ENCODE data around the gene HHIP. TPM values are rescaled to one million over a fixed set of nuclear protein-coding genes. Genes with fewer than 3 reads are reported as not detected.
"Not testable (repeated sequence)": the region's sequence is repeated elsewhere in the genome, so short reads cannot be mapped to it uniquely, and the experiment has no call there.

The HHIP gene
- total RNA-seq, 1 donor from 2014 or later, result 29.6 TPM

DNA sequence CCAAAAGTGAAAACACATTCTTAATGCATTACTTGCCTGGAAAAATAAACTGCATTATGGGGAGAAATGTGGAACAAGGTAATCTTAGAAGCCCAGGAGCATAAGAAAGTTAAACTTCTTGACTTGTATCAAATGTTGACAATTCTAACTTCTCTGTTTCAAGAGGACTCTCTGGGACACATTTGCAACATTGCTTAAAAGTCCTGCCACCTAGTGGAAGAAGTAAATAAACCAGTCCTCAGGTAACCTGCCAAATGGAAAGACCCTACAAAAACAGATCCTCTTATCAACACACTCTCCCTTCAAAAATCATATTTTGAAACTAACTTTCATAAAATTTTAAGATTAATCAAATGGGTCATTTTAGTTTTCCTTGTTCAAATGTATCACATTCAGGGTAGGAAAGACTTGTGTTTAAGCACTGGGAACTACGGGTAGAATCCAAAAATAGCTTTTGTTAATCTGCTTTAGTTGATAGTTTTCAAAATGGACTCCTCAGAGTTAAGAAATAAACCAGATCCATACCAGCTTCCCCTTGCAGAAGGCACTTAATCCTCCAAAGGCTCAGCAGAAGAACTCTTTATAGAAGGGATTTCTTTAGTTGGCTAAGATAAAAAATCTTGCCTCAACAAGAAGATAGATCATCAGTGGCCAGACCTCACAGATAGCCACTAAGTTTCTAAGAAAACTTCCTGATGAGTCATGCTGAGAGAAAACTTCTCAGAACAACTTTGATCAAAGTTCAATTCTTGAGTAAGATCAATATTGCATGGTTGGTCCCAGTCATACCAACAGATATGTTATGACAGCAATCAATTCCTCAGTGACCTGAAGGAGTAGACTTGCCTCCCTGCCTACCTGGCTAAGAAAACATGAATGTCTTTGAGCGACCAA lies 141.7 kb downstream of the HHIP start:
- no peak overlapping the region for H3K4me3 Mint-ChIP-seq

GRCh38 chr4:144788469-144788868 lies 142.5 kb downstream of the HHIP start:
- no peaks in the 10 kb centered on the region for H3K36me3 Mint-ChIP-seq
- no peaks in the 10 kb centered on the region for H3K4me1 Mint-ChIP-seq (ENCODE audit: unreplicated experiment)
- DNase-seq (ENCODE audit: extremely low spot score, unreplicated experiment), result no peak

More for the DNA sequence above, 141.7 kb downstream of the HHIP start:
- Mint-ChIP-seq H3K4me1 (ENCODE audit: unreplicated experiment) (no peaks in the 10 kb centered on the region), H3K9me3 (no peaks in the 10 kb centered on the region), H3K27ac (no peak overlapping the region), H3K36me3 (no peaks in the 10 kb centered on the region), H3K27me3 (no peaks in the 10 kb centered on the region)
- peak; percentile 79 for TF ChIP-seq CTCF (conservative IDR thresholded peaks at IDR 0.05)
- no peak for DNase-seq (ENCODE audit: extremely low spot score, unreplicated experiment)

DNA sequence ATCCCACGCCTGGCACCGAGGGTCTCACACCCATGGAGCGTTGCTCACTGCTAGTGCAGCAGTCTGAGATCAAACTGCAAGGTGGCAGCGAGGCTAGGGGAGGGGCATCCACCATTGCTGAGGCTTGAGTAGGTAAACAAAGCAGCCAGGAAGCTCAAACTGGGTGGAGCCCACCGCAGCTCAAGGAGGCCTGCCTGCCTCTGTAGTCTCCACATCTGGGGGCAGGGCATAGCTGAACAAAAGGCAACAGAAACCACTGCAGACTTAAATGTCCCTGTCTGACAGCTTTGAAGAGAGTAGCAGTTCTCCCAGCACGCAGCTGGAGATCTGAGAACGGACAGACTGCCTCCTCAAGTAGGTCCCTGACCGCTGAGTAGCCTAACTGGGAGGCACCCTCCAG lies 146.0 kb downstream of the HHIP start:
- not testable (repeated sequence) for H3K4me3 Mint-ChIP-seq; H3K9me3 Mint-ChIP-seq; H3K4me1 Mint-ChIP-seq (ENCODE audit: unreplicated experiment); H3K36me3 Mint-ChIP-seq; DNase-seq (ENCODE audit: extremely low spot score, unreplicated experiment); H3K27me3 Mint-ChIP-seq; H3K27ac Mint-ChIP-seq

More at GRCh38 chr4:144788469-144788868, 142.5 kb downstream of the HHIP start:
- no peaks in the 10 kb centered on the region for H3K9me3 Mint-ChIP-seq
- no peak overlapping the region for H3K27ac Mint-ChIP-seq
- no peak for TF ChIP-seq CTCF (conservative IDR thresholded peaks at IDR 0.05)
- H3K4me3 Mint-ChIP-seq, result no peak overlapping the region
- H3K27me3 Mint-ChIP-seq, result no peaks in the 10 kb centered on the region

All from type B pancreatic cell (in vitro differentiated cells).